ENCODE data around the gene SLC26A9. TPM values are rescaled to one million over a fixed set of nuclear protein-coding genes. Genes with fewer than 3 reads are reported as not detected.

The SLC26A9 gene
- total RNA-seq, 5 donors from 2014 or later (not counting 1 experiment from before 2014, with no cell fraction given): 0.06 TPM; not detected in 4

- no peak overlapping the region for H3K4me3 ChIP-seq (ENCODE audit: control insufficient read depth in 1 of 2, extremely low read depth in 1 of 2, low read length in 1 of 2)
- H3K27me3 Mint-ChIP-seq: peaks cover 0 to 5% of the 10 kb centered on the region in 2 donors
- no peaks in the 10 kb centered on the region for H3K36me3 ChIP-seq (ENCODE audit: control insufficient read depth in 2 of 2, extremely low read depth in 1 of 2, insufficient read depth in 1 of 2, low read length in 1 of 2)
- no peaks in the 10 kb centered on the region for H3K9me3 Mint-ChIP-seq
- H3K9me3 ChIP-seq: no peaks in the 10 kb centered on the region
- H3K4me1 ChIP-seq (ENCODE audit: control insufficient read depth in 1 of 2, extremely low read depth in 1 of 2, insufficient read depth in 2 of 2, low read length in 2 of 2): no peaks in the 10 kb centered on the region
- ChIA-PET POLR2A (no interaction called here), CTCF (no interaction called here)
- WGBS (ENCODE audit: insufficient coverage): 93% methylated on average over 3 of the region's 6 CpGs
- DNase-seq (peak in 1 of 35 experiments; percentile 5), ATAC-seq (replicated peaks in 1 of 4) (no peak)
- peaks cover 0 to 15% of the 10 kb centered on the region in 2 experiments for H3K27me3 ChIP-seq (replicated peaks in 1 of 2; ENCODE audit: control insufficient read depth in 2 of 2, extremely low read depth in 1 of 2, insufficient read depth in 2 of 2, low read length in 1 of 2)
- H3K27ac Mint-ChIP-seq: no peak overlapping the region
- no peak overlapping the region for H3K27ac ChIP-seq (ENCODE audit: low read length)
- H3K4me1 Mint-ChIP-seq: no peaks in the 10 kb centered on the region
- no peaks in the 10 kb centered on the region for H3K36me3 Mint-ChIP-seq
- H3K4me3 Mint-ChIP-seq: no peak overlapping the region
Observed at GRCh38 chr1:205922314-205922713, 20.9 kb downstream of the SLC26A9 start.

GRCh38 chr1:205921570-205921909 lies 21.7 kb downstream of the SLC26A9 start:
- DNase-seq (peak in 1 of 35 experiments; percentile 17), ATAC-seq (replicated peaks in 1 of 4) (no peak)
- Histone ChIP-seq H3K36me3 (ENCODE audit: control insufficient read depth in 2 of 2, extremely low read depth in 1 of 2, insufficient read depth in 1 of 2, low read length in 1 of 2) (no peaks in the 10 kb centered on the region), H3K27me3 (replicated peaks in 1 of 2; ENCODE audit: control insufficient read depth in 2 of 2, extremely low read depth in 1 of 2, insufficient read depth in 2 of 2, low read length in 1 of 2) (peaks cover 0 to 14% of the 10 kb centered on the region in 2 experiments), H3K4me3 (ENCODE audit: control insufficient read depth in 1 of 2, extremely low read depth in 1 of 2, low read length in 1 of 2) (no peak overlapping the region), H3K27ac (ENCODE audit: low read length) (no peak overlapping the region), H3K9me3 (no peaks in the 10 kb centered on the region), H3K4me1 (ENCODE audit: control insufficient read depth in 1 of 2, extremely low read depth in 1 of 2, insufficient read depth in 2 of 2, low read length in 2 of 2) (no peaks in the 10 kb centered on the region)
- POLR2A ChIA-PET: no interaction called here
- Mint-ChIP-seq H3K36me3 (no peaks in the 10 kb centered on the region), H3K4me1 (no peaks in the 10 kb centered on the region), H3K9me3 (no peaks in the 10 kb centered on the region), H3K27me3 (no peaks in the 10 kb centered on the region), H3K27ac (no peak overlapping the region), H3K4me3 (no peak overlapping the region)
- CTCF ChIA-PET: interaction anchor here in 1 of 2 donors (0.6 kb wide), 3 partner anchors 23 to 59 kb away, joined by 3 to 5 read pairs (median 4); no protein-coding TSS in a partner anchor
- 85% methylated on average over 10 of the region's 11 CpGs for WGBS (ENCODE audit: insufficient coverage)

- H3K27ac Mint-ChIP-seq: no peak overlapping the region
- ChIA-PET POLR2A (no interaction called here), CTCF (interaction anchor here in 1 of 2 donors (0.6 to 1.4 kb wide), 3 partner anchors 23 to 129 kb away, joined by 4 to 5 read pairs (median 5); no protein-coding TSS in a partner anchor)
- H3K4me1 Mint-ChIP-seq: no peaks in the 10 kb centered on the region
- 68% methylated on average over 12 of the region's 13 CpGs for WGBS (ENCODE audit: insufficient coverage)
- no peaks in the 10 kb centered on the region for H3K36me3 Mint-ChIP-seq
- DNase-seq (peak in 1 of 35 experiments; percentile 3), ATAC-seq (replicated peaks in 1 of 4) (no peak)
- Histone ChIP-seq H3K36me3 (ENCODE audit: control insufficient read depth in 2 of 2, extremely low read depth in 1 of 2, insufficient read depth in 1 of 2, low read length in 1 of 2) (no peaks in the 10 kb centered on the region), H3K27ac (ENCODE audit: low read length) (no peak overlapping the region), H3K4me3 (ENCODE audit: control insufficient read depth in 1 of 2, extremely low read depth in 1 of 2, low read length in 1 of 2) (no peak overlapping the region), H3K4me1 (ENCODE audit: control insufficient read depth in 1 of 2, extremely low read depth in 1 of 2, insufficient read depth in 2 of 2, low read length in 2 of 2) (no peaks in the 10 kb centered on the region), H3K27me3 (replicated peaks in 1 of 2; ENCODE audit: control insufficient read depth in 2 of 2, extremely low read depth in 1 of 2, insufficient read depth in 2 of 2, low read length in 1 of 2) (peaks cover 0 to 11% of the 10 kb centered on the region in 2 experiments), H3K9me3 (no peaks in the 10 kb centered on the region)
- H3K9me3 Mint-ChIP-seq: no peaks in the 10 kb centered on the region
- no peaks in the 10 kb centered on the region for H3K27me3 Mint-ChIP-seq
- no peak overlapping the region for H3K4me3 Mint-ChIP-seq
Observed at GRCh38 chr1:205920861-205921569, 22.2 kb downstream of the SLC26A9 start.

GRCh38 chr1:205920159-205920558 lies 23.1 kb downstream of the SLC26A9 start:
- POLR2A ChIA-PET: no interaction called here
- DNase-seq: peak in 1 of 35 experiments; percentile 7
- Histone ChIP-seq H3K36me3 (ENCODE audit: control insufficient read depth in 2 of 2, extremely low read depth in 1 of 2, insufficient read depth in 1 of 2, low read length in 1 of 2) (no peaks in the 10 kb centered on the region), H3K9me3 (no peaks in the 10 kb centered on the region), H3K4me1 (ENCODE audit: control insufficient read depth in 1 of 2, extremely low read depth in 1 of 2, insufficient read depth in 2 of 2, low read length in 2 of 2) (no peaks in the 10 kb centered on the region), H3K27ac (ENCODE audit: low read length) (no peak overlapping the region), H3K4me3 (ENCODE audit: control insufficient read depth in 1 of 2, extremely low read depth in 1 of 2, low read length in 1 of 2) (no peak overlapping the region), H3K27me3 (replicated peaks in 1 of 2; ENCODE audit: control insufficient read depth in 2 of 2, extremely low read depth in 1 of 2, insufficient read depth in 2 of 2, low read length in 1 of 2) (peaks cover 0 to 12% of the 10 kb centered on the region in 2 experiments)
- Mint-ChIP-seq H3K27me3 (peaks cover 0 to 3% of the 10 kb centered on the region in 2 donors), H3K4me3 (no peak overlapping the region), H3K27ac (no peak overlapping the region), H3K4me1 (no peaks in the 10 kb centered on the region), H3K9me3 (no peaks in the 10 kb centered on the region), H3K36me3 (no peaks in the 10 kb centered on the region)
- ATAC-seq (replicated peaks in 1 of 4): no peak
- CTCF ChIA-PET: interaction anchor here (1.4 to 4.6 kb wide), 3 partner anchors 57 to 186 kb away, joined by 4 to 19 read pairs (median 5); no protein-coding TSS in a partner anchor
- WGBS (ENCODE audit: insufficient coverage): 83% methylated on average over 2 of the region's 7 CpGs

GRCh38 chr1:205918955-205919746 lies 24.1 kb downstream of the SLC26A9 start:
- CTCF ChIA-PET: interaction anchor here (0.6 to 4.6 kb wide), 7 partner anchors 58 to 749 kb away, joined by 3 to 19 read pairs (median 4); no protein-coding TSS in a partner anchor
- Mint-ChIP-seq H3K9me3 (no peaks in the 10 kb centered on the region), H3K27me3 (peaks cover 0 to 9% of the 10 kb centered on the region in 2 donors), H3K27ac (no peak overlapping the region), H3K4me3 (no peak overlapping the region), H3K36me3 (no peaks in the 10 kb centered on the region), H3K4me1 (no peaks in the 10 kb centered on the region)
- POLR2A ChIA-PET: no interaction called here
- DNase-seq (peak; percentile 8 to 75 (median 50)), ATAC-seq (replicated peaks in 1 of 4) (peak; percentile 49 to 82 (median 75))
- Histone ChIP-seq H3K27ac (ENCODE audit: low read length) (no peak overlapping the region), H3K36me3 (ENCODE audit: control insufficient read depth in 2 of 2, extremely low read depth in 1 of 2, insufficient read depth in 1 of 2, low read length in 1 of 2) (no peaks in the 10 kb centered on the region), H3K4me3 (ENCODE audit: control insufficient read depth in 1 of 2, extremely low read depth in 1 of 2, low read length in 1 of 2) (no peak overlapping the region), H3K27me3 (replicated peaks in 1 of 2; ENCODE audit: control insufficient read depth in 2 of 2, extremely low read depth in 1 of 2, insufficient read depth in 2 of 2, low read length in 1 of 2) (peaks cover 0 to 14% of the 10 kb centered on the region in 2 experiments), H3K9me3 (no peaks in the 10 kb centered on the region), H3K4me1 (ENCODE audit: control insufficient read depth in 1 of 2, extremely low read depth in 1 of 2, insufficient read depth in 2 of 2, low read length in 2 of 2) (no peaks in the 10 kb centered on the region)
- WGBS (ENCODE audit: insufficient coverage): 58% methylated on average over 4 of the region's 8 CpGs

- peaks cover 0 to 16% of the 10 kb centered on the region in 2 experiments for H3K27me3 ChIP-seq (replicated peaks in 1 of 2; ENCODE audit: control insufficient read depth in 2 of 2, extremely low read depth in 1 of 2, insufficient read depth in 2 of 2, low read length in 1 of 2)
- DNase-seq (no peak), ATAC-seq (replicated peaks in 1 of 4) (no peak)
- WGBS (ENCODE audit: insufficient coverage): 80% methylated on average over 4 of the region's 8 CpGs
- Mint-ChIP-seq H3K4me3 (no peak overlapping the region), H3K36me3 (no peaks in the 10 kb centered on the region), H3K27ac (no peak overlapping the region), H3K9me3 (no peaks in the 10 kb centered on the region), H3K27me3 (peaks cover 0 to 18% of the 10 kb centered on the region in 2 donors), H3K4me1 (no peaks in the 10 kb centered on the region)
- H3K4me3 ChIP-seq (ENCODE audit: control insufficient read depth in 1 of 2, extremely low read depth in 1 of 2, low read length in 1 of 2): no peak overlapping the region
- CTCF ChIA-PET: interaction anchor here (0.6 to 4.6 kb wide), 8 partner anchors 33 to 959 kb away, joined by 3 to 19 read pairs (median 3); no protein-coding TSS in a partner anchor
- no peak overlapping the region for H3K27ac ChIP-seq (ENCODE audit: low read length)
- H3K36me3 ChIP-seq (ENCODE audit: control insufficient read depth in 2 of 2, extremely low read depth in 1 of 2, insufficient read depth in 1 of 2, low read length in 1 of 2): no peaks in the 10 kb centered on the region
- POLR2A ChIA-PET: no interaction called here
- H3K4me1 ChIP-seq (ENCODE audit: control insufficient read depth in 1 of 2, extremely low read depth in 1 of 2, insufficient read depth in 2 of 2, low read length in 2 of 2): no peaks in the 10 kb centered on the region
- no peaks in the 10 kb centered on the region for H3K9me3 ChIP-seq
Observed at GRCh38 chr1:205917466-205918238, 25.6 kb downstream of the SLC26A9 start.
